Upper lobe of right lung (tissue), 1 donor: Measurements from ENCODE around the gene CBFA2T3. TPM values are rescaled to one million over a fixed set of nuclear protein-coding genes. Genes with fewer than 3 reads are reported as not detected.

Source experiments
- ATAC-seq: fragments of 200-7000 bp; cut with Tn5 transposase; one replicate; pipeline ENCODE4 v1.9.1; 2020; ENCODE audit warnings: mild to moderate bottlenecking, moderate library complexity
- DNase-seq: peaks from one replicate; pipeline ENCODE4 v3.0.0-alpha.2; 2020
- H3K27ac ChIP-seq: fragments of 200-600 bp; one replicate; pipeline ENCODE4 v1.8.0; 2022
- H3K27me3 ChIP-seq: fragments of 200-600 bp; one replicate; pipeline ENCODE4 v1.8.0; 2022; ENCODE audit warnings: mild to moderate bottlenecking
- H3K36me3 ChIP-seq: fragments of 200-600 bp; one replicate; pipeline ENCODE4 v1.8.0; 2022
- H3K4me1 ChIP-seq: fragments of 200-600 bp; one replicate; pipeline ENCODE4 v1.8.0; 2022
- H3K4me3 ChIP-seq: fragments of 200-600 bp; one replicate; pipeline ENCODE4 v1.8.0; 2022; ENCODE audit warnings: mild to moderate bottlenecking
- H3K9me3 ChIP-seq: fragments of 200-600 bp; one replicate; pipeline ENCODE4 v1.8.0; 2022
- intact Hi-C: fragments of 100-400 bp; cut with DNase I; formaldehyde crosslinking; loops from one replicate; pipeline ENCODE4 v1.11.0; 2022
- total RNA-seq: library from RNA; stranded (reverse); fragmentation: NEBNext Ultra II Directional; extraction: Animal tissue kit (Norgen Biotek cat#: 25700); gene quantifications from one replicate; pipeline ENCODE4 v1.2.1, GENCODE V29; 2021
- TF ChIP-seq, protein P1 (sequence below): fragments of 200-600 bp; IDR thresholded peaks from one replicate; pipeline ENCODE4 v1.8.0; 2022; ENCODE audit warnings: antibody characterized with exemption
- donor health status: DM: no; HTN: yes; CAD: no; lungs with severe emphysema.

The CBFA2T3 gene
- total RNA-seq, 1 donor from 2014 or later: 19.0 TPM

DNA sequence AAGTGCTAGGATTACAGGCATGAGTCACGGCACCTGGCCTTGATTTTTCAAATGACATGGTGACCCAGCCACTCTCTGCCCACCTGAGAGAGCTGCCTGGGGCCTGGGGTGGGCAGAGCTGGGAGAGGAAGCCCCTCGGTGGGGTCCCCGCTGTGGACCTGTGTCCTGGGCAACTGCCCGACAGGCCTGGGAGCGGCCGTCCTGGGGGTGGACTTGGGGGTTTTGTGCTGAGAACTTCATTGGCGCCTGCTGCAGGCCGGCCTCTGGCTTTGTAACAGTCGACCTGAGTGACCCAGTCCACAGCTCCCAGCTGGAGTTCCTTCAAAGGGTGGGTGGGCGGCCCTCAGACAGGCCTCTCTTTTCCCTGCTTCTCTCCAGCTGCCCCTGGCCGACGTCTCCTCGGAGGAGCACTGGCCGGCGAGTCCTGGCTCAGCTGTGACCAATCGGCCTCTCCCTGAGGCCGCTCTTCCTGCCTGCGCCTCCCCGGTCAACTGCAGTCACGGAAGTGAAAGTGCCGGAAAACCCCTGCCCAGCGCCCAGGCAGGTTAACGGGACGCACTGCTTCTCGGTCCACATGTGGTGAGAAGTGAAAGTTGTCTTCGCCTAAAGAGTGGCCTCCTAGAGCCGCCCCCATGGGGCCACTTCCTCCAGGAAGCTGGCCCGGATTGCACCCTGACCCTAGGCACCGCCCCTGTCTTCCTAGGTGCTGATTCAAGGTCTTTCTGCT lies 5.5 kb downstream of the CBFA2T3 start:
- no peaks in the 10 kb centered on the region for H3K9me3 ChIP-seq
- no peak overlapping the region for H3K4me3 ChIP-seq
- TF ChIP-seq, protein P1, sequence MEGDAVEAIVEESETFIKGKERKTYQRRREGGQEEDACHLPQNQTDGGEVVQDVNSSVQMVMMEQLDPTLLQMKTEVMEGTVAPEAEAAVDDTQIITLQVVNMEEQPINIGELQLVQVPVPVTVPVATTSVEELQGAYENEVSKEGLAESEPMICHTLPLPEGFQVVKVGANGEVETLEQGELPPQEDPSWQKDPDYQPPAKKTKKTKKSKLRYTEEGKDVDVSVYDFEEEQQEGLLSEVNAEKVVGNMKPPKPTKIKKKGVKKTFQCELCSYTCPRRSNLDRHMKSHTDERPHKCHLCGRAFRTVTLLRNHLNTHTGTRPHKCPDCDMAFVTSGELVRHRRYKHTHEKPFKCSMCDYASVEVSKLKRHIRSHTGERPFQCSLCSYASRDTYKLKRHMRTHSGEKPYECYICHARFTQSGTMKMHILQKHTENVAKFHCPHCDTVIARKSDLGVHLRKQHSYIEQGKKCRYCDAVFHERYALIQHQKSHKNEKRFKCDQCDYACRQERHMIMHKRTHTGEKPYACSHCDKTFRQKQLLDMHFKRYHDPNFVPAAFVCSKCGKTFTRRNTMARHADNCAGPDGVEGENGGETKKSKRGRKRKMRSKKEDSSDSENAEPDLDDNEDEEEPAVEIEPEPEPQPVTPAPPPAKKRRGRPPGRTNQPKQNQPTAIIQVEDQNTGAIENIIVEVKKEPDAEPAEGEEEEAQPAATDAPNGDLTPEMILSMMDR: no peak
- peak; percentile 66 for ATAC-seq
- peaks cover 9% of the 10 kb centered on the region for H3K4me1 ChIP-seq
- intact Hi-C loops: no loop called here
- H3K27me3 ChIP-seq: peaks cover 26% of the 10 kb centered on the region
- DNase-seq: no peak
- H3K27ac ChIP-seq: no peak overlapping the region
- H3K36me3 ChIP-seq: no peaks in the 10 kb centered on the region

DNA sequence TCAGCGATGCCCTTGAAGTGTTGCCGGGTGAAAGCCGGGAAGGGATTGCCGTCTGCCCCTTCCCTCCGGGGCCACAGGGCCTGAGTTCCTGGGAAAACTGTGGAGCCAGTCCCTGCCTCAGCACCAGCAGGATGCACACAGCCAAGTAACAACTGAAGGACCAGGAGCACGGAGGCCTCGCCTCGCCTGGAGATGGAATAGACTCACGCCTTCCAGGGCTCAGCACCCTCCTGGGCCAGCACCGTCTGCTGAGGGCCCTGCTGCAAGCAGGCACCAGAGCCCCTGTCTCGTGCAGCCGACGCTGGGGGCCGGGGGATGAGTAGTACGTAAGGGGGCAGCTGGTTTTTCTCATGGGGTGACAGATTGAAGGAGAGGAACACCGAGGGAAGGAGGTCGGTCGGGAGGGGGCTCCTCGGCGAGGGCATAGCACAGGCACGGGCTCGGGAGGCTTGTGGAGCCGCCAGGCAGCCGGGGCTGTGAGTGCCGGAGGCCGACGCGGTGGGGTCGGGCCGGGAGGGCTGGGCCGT lies 6.4 kb downstream of the CBFA2T3 start:
- Histone ChIP-seq H3K27me3 (peaks cover 26% of the 10 kb centered on the region), H3K36me3 (no peaks in the 10 kb centered on the region), H3K4me3 (no peak overlapping the region), H3K4me1 (peaks cover 7% of the 10 kb centered on the region), H3K27ac (no peak overlapping the region), H3K9me3 (no peaks in the 10 kb centered on the region)
- intact Hi-C loops: no loop called here
- ATAC-seq (no peak), DNase-seq (no peak)
- TF ChIP-seq, protein P1: no peak

DNA sequence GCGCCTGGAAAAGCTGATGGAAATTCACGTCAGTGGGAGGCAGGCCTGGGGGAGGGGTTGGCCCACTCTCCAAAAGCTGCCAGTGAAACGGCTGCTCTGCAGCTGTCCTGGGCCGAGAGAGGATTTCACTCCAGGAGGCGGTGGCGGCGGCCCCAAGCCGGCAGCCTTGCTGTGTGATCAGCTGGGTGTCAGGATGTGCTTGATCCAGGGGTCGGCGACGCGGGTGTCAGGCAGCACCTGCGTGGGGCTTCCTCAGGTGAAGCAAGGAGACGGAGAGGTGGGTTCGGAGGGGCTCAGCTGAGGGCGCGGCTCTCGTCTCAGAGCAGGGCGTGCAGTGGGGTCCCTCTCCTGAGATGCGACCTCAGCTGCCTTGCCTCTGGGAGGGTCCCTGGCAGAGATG lies 7.0 kb downstream of the CBFA2T3 start:
- no peak overlapping the region for H3K4me3 ChIP-seq
- peaks cover 26% of the 10 kb centered on the region for H3K27me3 ChIP-seq
- no peaks in the 10 kb centered on the region for H3K36me3 ChIP-seq
- TF ChIP-seq, protein P1: no peak
- ATAC-seq (no peak), DNase-seq (no peak)
- no peaks in the 10 kb centered on the region for H3K9me3 ChIP-seq
- H3K27ac ChIP-seq: no peak overlapping the region
- intact Hi-C loops: no loop called here
- H3K4me1 ChIP-seq: peaks cover 7% of the 10 kb centered on the region

DNA sequence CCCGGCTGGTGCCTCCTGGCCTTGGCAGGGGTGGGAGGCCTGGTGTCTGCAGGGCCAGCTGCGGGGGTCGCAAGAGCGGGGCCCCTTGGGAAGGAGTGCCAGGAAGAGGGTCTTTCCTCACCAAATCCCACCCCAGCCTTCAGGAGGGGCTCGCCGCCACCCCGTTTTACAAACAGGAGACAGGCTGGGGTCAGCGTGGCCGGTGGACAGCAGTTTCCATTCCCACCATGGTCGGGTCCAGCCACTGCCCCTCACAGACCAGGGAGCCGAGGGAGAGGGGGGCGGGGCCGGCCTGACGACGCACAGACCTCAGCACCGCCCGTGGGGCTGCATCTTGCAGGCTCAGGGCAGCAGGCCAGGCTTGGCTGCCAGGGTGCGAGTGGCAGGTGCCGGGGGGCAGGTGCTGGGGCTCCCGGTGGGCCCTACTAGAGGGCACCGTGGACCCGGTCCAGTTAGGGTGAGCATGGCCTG lies 7.6 kb downstream of the CBFA2T3 start:
- ATAC-seq: no peak
- peaks cover 26% of the 10 kb centered on the region for H3K27me3 ChIP-seq

DNA sequence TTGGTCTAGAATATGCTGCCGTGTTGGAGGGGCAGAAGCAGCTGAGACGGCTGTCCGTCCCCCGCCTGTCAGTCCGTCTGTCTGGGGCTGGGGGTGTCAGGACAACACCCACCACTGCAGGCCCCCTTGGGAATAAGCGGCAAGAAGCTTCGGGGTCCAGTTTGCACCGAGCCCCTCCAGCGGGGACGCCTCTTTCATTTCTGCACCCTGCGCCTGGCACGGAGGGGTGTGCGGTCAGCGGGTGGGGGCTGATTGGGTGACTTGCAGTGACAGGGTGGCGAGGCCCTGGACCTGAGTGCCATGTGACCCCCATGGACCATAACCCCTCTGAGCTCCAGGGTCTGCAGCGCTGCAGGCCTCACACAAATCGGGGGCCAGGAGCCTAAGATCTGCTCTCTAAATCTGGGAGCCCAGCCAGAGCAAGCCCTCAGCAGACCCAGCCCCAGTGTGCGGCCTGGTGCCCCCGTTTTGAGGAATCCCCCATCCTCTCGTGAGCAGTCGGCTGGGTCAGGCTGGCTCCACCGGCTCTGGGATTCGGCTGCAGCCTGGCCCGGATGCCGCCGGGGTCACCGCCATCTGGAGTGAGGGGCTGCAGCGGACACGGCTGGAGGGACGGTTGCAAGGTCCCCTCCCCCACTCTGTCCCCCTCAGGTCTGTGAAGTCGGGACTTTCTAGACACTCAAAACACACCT lies 8.3 kb downstream of the CBFA2T3 start:
- intact Hi-C loops: no loop called here
- TF ChIP-seq, protein P1: no peak
- Histone ChIP-seq H3K27ac (no peak overlapping the region), H3K4me1 (peaks cover 7% of the 10 kb centered on the region), H3K27me3 (peaks cover 26% of the 10 kb centered on the region), H3K4me3 (no peak overlapping the region), H3K36me3 (no peaks in the 10 kb centered on the region), H3K9me3 (no peaks in the 10 kb centered on the region)
- no peak for DNase-seq
- no peak for ATAC-seq

More for the DNA sequence above, 7.6 kb downstream of the CBFA2T3 start:
- intact Hi-C loops: no loop called here
- H3K36me3 ChIP-seq: no peaks in the 10 kb centered on the region
- DNase-seq: no peak
- TF ChIP-seq, protein P1: no peak
- H3K27ac ChIP-seq: no peak overlapping the region
- peaks cover 7% of the 10 kb centered on the region for H3K4me1 ChIP-seq
- no peaks in the 10 kb centered on the region for H3K9me3 ChIP-seq
- no peak overlapping the region for H3K4me3 ChIP-seq
